ENCODE measurements around the gene IPMK. TPM values are rescaled to one million over a fixed set of nuclear protein-coding genes. Genes with fewer than 3 reads are reported as not detected.
A peak's percentile ranks its signal among the peaks of the same experiment; 100 is the strongest.

The IPMK gene
- total and polyA plus RNA-seq, 8 donors, result 1.1 to 4.6 (median 2.6) TPM

GRCh38 chr10:58278962-58279307, 11.2 kb upstream of the IPMK start:
- no peaks in the 10 kb centered on the region for H3K36me3 ChIP-seq
- ATAC-seq (no peak), DNase-seq (no peak), FAIRE-seq (no peak)
- H3K27me3 ChIP-seq, result no peaks in the 10 kb centered on the region
- H3K27ac ChIP-seq, result no peak overlapping the region
- peaks cover 0 to 12% (median 11%) of the 10 kb centered on the region in 3 donors for H3K4me1 ChIP-seq
- H3K9me3 ChIP-seq, result no peaks in the 10 kb centered on the region
- 75 to 91% methylated on average over 1 of the region's 1 CpG for WGBS, 2 donors
- intact Hi-C loops (cut with DNase I), result no loop called here
- TF ChIP-seq CTCF (IDR thresholded peaks at IDR 0.05), result no peak
- H3K4me3 ChIP-seq, result no peak overlapping the region

DNA sequence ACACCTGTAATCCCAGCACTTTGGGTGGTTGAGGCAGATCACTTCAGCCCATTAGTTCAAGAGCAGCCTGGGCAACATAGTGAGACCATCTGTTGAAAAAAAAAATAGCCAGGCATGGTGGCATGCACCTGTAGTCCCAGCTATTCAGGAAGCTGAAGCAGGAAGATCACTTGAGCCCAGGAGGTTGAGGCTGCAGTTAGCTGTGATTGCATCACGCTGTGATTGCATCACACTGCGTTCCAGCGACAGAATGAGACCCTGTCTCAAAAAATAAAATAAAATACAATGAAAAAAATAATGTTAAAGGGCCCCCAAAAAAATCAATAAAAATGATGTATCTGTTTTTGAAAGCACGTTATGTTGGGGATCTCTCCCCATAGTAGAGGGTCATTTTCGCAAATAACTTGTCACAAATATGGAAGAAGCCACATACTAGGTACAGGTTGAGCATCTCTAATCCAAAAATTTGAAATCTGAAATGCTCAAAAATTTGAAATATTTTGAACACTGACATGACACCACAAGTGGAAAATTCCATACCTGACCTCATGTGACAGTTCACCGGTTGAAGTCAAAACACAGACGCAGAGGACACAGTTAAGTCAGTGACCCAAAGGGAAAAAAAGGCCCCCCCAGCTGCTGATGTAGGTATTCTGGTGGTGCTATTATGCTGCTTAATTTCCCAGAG, 10.7 kb upstream of the IPMK start:
- H3K27me3 ChIP-seq, result no peaks in the 10 kb centered on the region
- FAIRE-seq (no peak), DNase-seq (no peak), ATAC-seq (no peak)
- H3K9me3 ChIP-seq, result no peaks in the 10 kb centered on the region
- no peak overlapping the region for H3K4me3 ChIP-seq
- intact Hi-C loops (cut with DNase I), result no loop called here
- no peak for TF ChIP-seq CTCF (IDR thresholded peaks at IDR 0.05)
- 90 to 92% methylated on average over 7 of the region's 7 CpGs for WGBS, 2 donors
- no peak overlapping the region for H3K27ac ChIP-seq
- H3K36me3 ChIP-seq, result no peaks in the 10 kb centered on the region
- H3K4me1 ChIP-seq, result peaks cover 0 to 12% (median 11%) of the 10 kb centered on the region in 3 donors

GRCh38 chr10:58275908-58276307, 8.2 kb upstream of the IPMK start:
- H3K27ac ChIP-seq, result no peak overlapping the region
- H3K4me1 ChIP-seq, result peaks cover 0 to 7% (median 6%) of the 10 kb centered on the region in 3 donors
- intact Hi-C loops (cut with DNase I), result no loop called here
- no peak overlapping the region for H3K4me3 ChIP-seq
- no peak for DNase-seq
- TF ChIP-seq CTCF (IDR thresholded peaks at IDR 0.05), result no peak
- peak in 2 of 4 donors; percentile 43 to 47 for ATAC-seq
- H3K36me3 ChIP-seq, result no peaks in the 10 kb centered on the region
- H3K27me3 ChIP-seq, result no peaks in the 10 kb centered on the region
- H3K9me3 ChIP-seq, result no peaks in the 10 kb centered on the region
- FAIRE-seq, result no peak

GRCh38 chr10:58275261-58275660, 7.6 kb upstream of the IPMK start:
- Histone ChIP-seq H3K9me3 (no peaks in the 10 kb centered on the region), H3K4me3 (no peak overlapping the region), H3K36me3 (no peaks in the 10 kb centered on the region), H3K27ac (no peak overlapping the region), H3K27me3 (no peaks in the 10 kb centered on the region), H3K4me1 (peaks cover 0 to 8% (median 6%) of the 10 kb centered on the region in 3 donors)
- no peak for FAIRE-seq
- intact Hi-C loops (cut with DNase I), result no loop called here
- no peak for DNase-seq
- no peak for TF ChIP-seq CTCF (IDR thresholded peaks at IDR 0.05)
- 55 to 59% methylated on average over 2 of the region's 2 CpGs for WGBS, 2 donors
- ATAC-seq, result no peak

GRCh38 chr10:58269782-58270290, 2.1 kb upstream of the IPMK start:
- no peak for TF ChIP-seq CTCF (IDR thresholded peaks at IDR 0.05)
- 3% methylated on average over 12 of the region's 12 CpGs for WGBS, 2 donors
- Histone ChIP-seq H3K4me3 (peak overlapping the region; percentile 34 to 88 (median 73)), H3K27me3 (no peaks in the 10 kb centered on the region), H3K27ac (peak overlapping the region; percentile 95 to 98 (median 98)), H3K4me1 (peaks cover 0 to 18% (median 9%) of the 10 kb centered on the region in 3 donors), H3K36me3 (no peaks in the 10 kb centered on the region), H3K9me3 (no peaks in the 10 kb centered on the region)
- FAIRE-seq (no peak), ATAC-seq (no peak), DNase-seq (no peak)
- intact Hi-C loops (cut with DNase I), result no loop called here
